Kidney (tissue), 14 donors: ENCODE results near the gene PACSIN1. TPM values are rescaled to one million over a fixed set of nuclear protein-coding genes. Genes with fewer than 3 reads are reported as not detected.
"Not testable (repeated sequence)": the region's sequence is repeated elsewhere in the genome, so short reads cannot be mapped to it uniquely, and the experiment has no call there.

Experiments
- DNase-seq, 5 donors: peaks; one replicate each; pipeline ENCODE4 v3.0.0-alpha.2; 2013 to 2020
- FAIRE-seq: peaks from 2 replicates; lab custom pipeline; 2012; peaks lifted over from hg19 to GRCh38; lab: Jason Lieb, UNC
- H3K27ac ChIP-seq, 2 donors: one replicate each; pipeline ENCODE4 v1.7.0; 2013; ENCODE audit warnings: low read depth in 2 of 2, low read length in 2 of 2, inconsistent platforms in 1 of 2
- H3K27me3 ChIP-seq: one replicate; pipeline ENCODE4 v1.7.1; 2013; ENCODE audit warnings: low read length, inconsistent platforms; ENCODE audit not compliant: control insufficient read depth, insufficient read depth
- H3K36me3 ChIP-seq, 3 donors: one replicate each; pipeline versions ENCODE4 v1.7.0 to v1.7.1; 2013; ENCODE audit warnings: low read length in 3 of 3, control low read depth in 1 of 3, inconsistent platforms in 1 of 3; ENCODE audit not compliant: insufficient read depth in 3 of 3, control insufficient read depth in 2 of 3
- H3K4me1 ChIP-seq, 3 donors: one replicate each; pipeline versions ENCODE4 v1.7.0 to v1.7.1; 2013; ENCODE audit warnings: low read length in 3 of 3, inconsistent platforms in 1 of 3, low read depth in 1 of 3; ENCODE audit not compliant: control insufficient read depth in 2 of 3, insufficient read depth in 2 of 3
- H3K4me3 ChIP-seq, 3 donors: one replicate each; pipeline versions ENCODE4 v1.7.0 to v1.8.1; 2013; ENCODE audit warnings: low read length in 3 of 3, control low read depth in 1 of 3, inconsistent platforms in 1 of 3
- H3K9ac ChIP-seq, 3 donors: one replicate each; pipeline versions ENCODE4 v1.7.0 to v1.7.1; 2013; ENCODE audit warnings: low read length in 3 of 3, control low read depth in 1 of 3, inconsistent platforms in 1 of 3
- H3K9me3 ChIP-seq, 3 donors: one replicate each; pipeline versions ENCODE4 v1.7.0 to v1.7.1; 2013; ENCODE audit warnings: low read length in 3 of 3, control low read depth in 1 of 3, inconsistent platforms in 1 of 3; ENCODE audit not compliant: control insufficient read depth in 2 of 3, insufficient read depth in 1 of 3
- intact Hi-C: fragments of 100-400 bp; cut with DNase I; formaldehyde crosslinking; loops from one replicate; pipeline ENCODE4 v1.11.1; 2022
- polyA plus RNA-seq: library from polyadenylated mRNA; stranded (reverse); fragments of 350-450 nt; fragmentation: Illumina TruSeq; extraction: RNeasy Lipid Tissue Mini Kit (QIAGEN cat#74804); gene quantifications from one replicate; pipeline ENCODE4 v1.2.3, GENCODE V29; 2014; ENCODE audit warnings: low read depth, low replicate concordance; ENCODE audit not compliant: insufficient read depth
- total RNA-seq: library from RNA; stranded (reverse); fragmentation: NEBNext Ultra II Directional; extraction: Animal tissue kit (Norgen Biotek cat#: 25700); gene quantifications from one replicate; pipeline ENCODE4 v1.2.1, GENCODE V29; 2021
- TF ChIP-seq, protein P1 (sequence below): IDR thresholded peaks from 3 replicates; pipeline ENCODE4 v1.5.1; 2012; ENCODE audit warnings: mild to moderate bottlenecking, moderate library complexity, borderline replicate concordance; ENCODE audit not compliant: insufficient read depth; ENCODE audit errors: extremely low read depth
- donor health status: control.
- donor health status: control.
- donor health status: control.
- donor health status: control.
- donor health status: control.
- donor health status: DM: yes; HTN: yes; CAD: no.
- donor health status: Normal renal cell carcinoma (clear cell type).

Gene PACSIN1
- total and polyA plus RNA-seq, 2 donors from 2014 or later, result 1.7 to 4.1 TPM

DNA sequence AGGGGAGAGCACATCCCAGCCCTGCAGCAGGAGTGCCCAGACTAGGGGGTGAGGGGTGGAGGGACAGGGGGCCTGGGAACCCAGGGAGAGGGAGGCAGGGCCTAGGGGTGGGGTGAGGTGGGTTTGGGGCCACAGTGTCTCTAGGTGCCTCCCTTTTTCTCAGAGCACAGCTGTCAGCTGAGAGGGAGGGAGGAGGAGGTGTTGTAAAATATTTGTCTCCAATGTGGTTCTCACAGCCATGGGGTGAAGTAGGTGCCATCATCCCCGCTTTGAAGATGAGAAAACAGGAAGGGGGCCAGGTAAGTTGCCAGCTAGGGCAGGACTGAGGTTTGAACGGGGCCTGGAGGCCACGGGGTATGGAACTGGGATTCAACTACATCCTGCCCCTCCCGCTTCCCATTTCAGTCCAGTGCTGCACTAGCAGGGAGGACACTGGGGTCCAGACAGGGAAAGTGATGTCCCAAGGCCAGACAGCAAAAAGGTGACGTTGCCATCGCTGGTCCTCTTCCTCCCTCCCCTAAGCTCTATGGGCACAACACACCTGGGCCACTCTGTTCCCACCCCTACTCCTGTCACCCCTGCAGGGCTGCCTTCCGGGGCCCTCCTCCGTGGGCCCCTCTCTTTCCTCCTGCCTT lies 20.3 kb downstream of the PACSIN1 start:
- FAIRE-seq, result no peak
- no peaks in the 10 kb centered on the region for H3K36me3 ChIP-seq
- H3K9me3 ChIP-seq, result no peaks in the 10 kb centered on the region
- no peak overlapping the region for H3K27ac ChIP-seq
- no peaks in the 10 kb centered on the region for H3K27me3 ChIP-seq
- no peak overlapping the region for H3K4me3 ChIP-seq
- H3K4me1 ChIP-seq, result no peaks in the 10 kb centered on the region
- intact Hi-C loops, result no loop called here
- TF ChIP-seq, protein P1, sequence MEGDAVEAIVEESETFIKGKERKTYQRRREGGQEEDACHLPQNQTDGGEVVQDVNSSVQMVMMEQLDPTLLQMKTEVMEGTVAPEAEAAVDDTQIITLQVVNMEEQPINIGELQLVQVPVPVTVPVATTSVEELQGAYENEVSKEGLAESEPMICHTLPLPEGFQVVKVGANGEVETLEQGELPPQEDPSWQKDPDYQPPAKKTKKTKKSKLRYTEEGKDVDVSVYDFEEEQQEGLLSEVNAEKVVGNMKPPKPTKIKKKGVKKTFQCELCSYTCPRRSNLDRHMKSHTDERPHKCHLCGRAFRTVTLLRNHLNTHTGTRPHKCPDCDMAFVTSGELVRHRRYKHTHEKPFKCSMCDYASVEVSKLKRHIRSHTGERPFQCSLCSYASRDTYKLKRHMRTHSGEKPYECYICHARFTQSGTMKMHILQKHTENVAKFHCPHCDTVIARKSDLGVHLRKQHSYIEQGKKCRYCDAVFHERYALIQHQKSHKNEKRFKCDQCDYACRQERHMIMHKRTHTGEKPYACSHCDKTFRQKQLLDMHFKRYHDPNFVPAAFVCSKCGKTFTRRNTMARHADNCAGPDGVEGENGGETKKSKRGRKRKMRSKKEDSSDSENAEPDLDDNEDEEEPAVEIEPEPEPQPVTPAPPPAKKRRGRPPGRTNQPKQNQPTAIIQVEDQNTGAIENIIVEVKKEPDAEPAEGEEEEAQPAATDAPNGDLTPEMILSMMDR, result no peak
- no peak for DNase-seq
- H3K9ac ChIP-seq, result no peak overlapping the region

- DNase-seq, FAIRE-seq, H3K9me3 ChIP-seq, H3K4me1 ChIP-seq, H3K27ac ChIP-seq, H3K36me3 ChIP-seq, intact Hi-C loops, H3K27me3 ChIP-seq, H3K4me3 ChIP-seq, H3K9ac ChIP-seq: not testable (repeated sequence)
These were observed 21.0 kb downstream of the PACSIN1 start for GRCh38 chr6:34486886-34487285.

DNA sequence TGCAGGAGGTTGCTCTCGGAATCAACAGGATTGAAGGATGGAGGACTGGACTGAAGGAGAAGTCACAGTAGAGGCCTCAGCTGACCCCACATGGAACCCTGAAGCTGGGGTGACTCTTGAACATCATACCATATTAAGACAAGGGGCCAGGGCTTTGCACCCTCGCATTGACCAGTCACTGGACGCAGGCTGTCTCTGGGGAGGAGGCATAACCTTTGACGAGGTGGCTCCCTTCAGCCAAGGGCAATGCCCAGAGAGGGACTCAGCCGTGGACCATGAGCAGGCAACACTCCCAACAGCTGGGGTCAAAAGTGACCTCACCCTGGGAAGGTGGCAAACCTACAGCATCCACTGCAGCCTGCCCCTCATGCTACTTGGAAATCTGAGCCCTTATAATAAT lies 21.7 kb downstream of the PACSIN1 start:
- Histone ChIP-seq H3K27me3 (no peaks in the 10 kb centered on the region), H3K4me3 (no peak overlapping the region), H3K27ac (no peak overlapping the region), H3K9ac (no peak overlapping the region), H3K9me3 (no peaks in the 10 kb centered on the region), H3K36me3 (no peaks in the 10 kb centered on the region), H3K4me1 (no peaks in the 10 kb centered on the region)
- TF ChIP-seq, protein P1, result no peak
- DNase-seq (no peak), FAIRE-seq (no peak)
- intact Hi-C loops, result no loop called here

GRCh38 chr6:34489207-34489805 lies 23.4 kb downstream of the PACSIN1 start:
- Histone ChIP-seq H3K9ac (no peak overlapping the region), H3K27me3 (no peaks in the 10 kb centered on the region), H3K4me3 (no peak overlapping the region), H3K4me1 (no peaks in the 10 kb centered on the region), H3K27ac (no peak overlapping the region), H3K9me3 (no peaks in the 10 kb centered on the region), H3K36me3 (no peaks in the 10 kb centered on the region)
- no peak for DNase-seq
- no peak for FAIRE-seq
- TF ChIP-seq, protein P1, result no peak
- intact Hi-C loops, result no loop called here
